Muscle layer of duodenum (tissue), 2 donors: ENCODE data around the gene MGST2.
A peak's percentile ranks its signal among the peaks of the same experiment; 100 is the strongest.

Source experiments
- H3K27ac ChIP-seq: one replicate; pipeline ENCODE4 v1.7.0; 2013; ENCODE audit warnings: mild to moderate bottlenecking, low read length
- H3K27me3 ChIP-seq: one replicate; pipeline ENCODE4 v1.7.0; 2013; ENCODE audit warnings: low read depth, mild to moderate bottlenecking, control low read depth, low read length
- H3K36me3 ChIP-seq, 2 donors: one replicate each; pipeline ENCODE4 v1.7.0; 2013; ENCODE audit warnings: low read length in 2 of 2, control low read depth in 1 of 2, mild to moderate bottlenecking in 1 of 2; ENCODE audit not compliant: insufficient read depth in 2 of 2, control insufficient read depth in 1 of 2
- H3K4me1 ChIP-seq, 2 donors: one replicate each; pipeline ENCODE4 v1.7.0; 2013; ENCODE audit warnings: low read length in 2 of 2, mild to moderate bottlenecking in 2 of 2, control low read depth in 1 of 2, moderate library complexity in 1 of 2; ENCODE audit not compliant: insufficient read depth in 2 of 2, control insufficient read depth in 1 of 2
- H3K4me3 ChIP-seq, 2 donors: one replicate each; pipeline ENCODE4 v1.7.0; 2013; ENCODE audit warnings: low read length in 2 of 2, low read depth in 1 of 2, mild to moderate bottlenecking in 1 of 2
- H3K9me3 ChIP-seq, 2 donors: one replicate each; pipeline ENCODE4 v1.7.0; 2013; ENCODE audit warnings: low read length in 2 of 2, control low read depth in 1 of 2, mild to moderate bottlenecking in 1 of 2; ENCODE audit not compliant: control insufficient read depth in 1 of 2
- donor health status: healthy.

Gene MGST2

GRCh38 chr4:139647184-139647583 lies 18.4 kb upstream of the MGST2 start:
- peaks cover 0 to 7% of the 10 kb centered on the region in 2 donors for H3K4me1 ChIP-seq
- H3K27ac ChIP-seq = no peak overlapping the region
- no peaks in the 10 kb centered on the region for H3K27me3 ChIP-seq
- no peaks in the 10 kb centered on the region for H3K36me3 ChIP-seq
- H3K4me3 ChIP-seq = no peak overlapping the region
- H3K9me3 ChIP-seq = no peaks in the 10 kb centered on the region

- Histone ChIP-seq H3K4me1 (peaks cover 0 to 7% of the 10 kb centered on the region in 2 donors), H3K36me3 (no peaks in the 10 kb centered on the region), H3K9me3 (no peaks in the 10 kb centered on the region), H3K27me3 (no peaks in the 10 kb centered on the region), H3K4me3 (no peak overlapping the region), H3K27ac (no peak overlapping the region)
Measured at GRCh38 chr4:139647952-139648351, 17.7 kb upstream of the MGST2 start.

- no peaks in the 10 kb centered on the region for H3K36me3 ChIP-seq
- H3K27ac ChIP-seq = no peak overlapping the region
- H3K9me3 ChIP-seq = no peaks in the 10 kb centered on the region
- H3K4me1 ChIP-seq = peaks cover 0 to 11% of the 10 kb centered on the region in 2 donors
- H3K4me3 ChIP-seq = no peak overlapping the region
- no peaks in the 10 kb centered on the region for H3K27me3 ChIP-seq
Measured at GRCh38 chr4:139651282-139652194, 14.1 kb upstream of the MGST2 start.

GRCh38 chr4:139654516-139654915 lies 11.1 kb upstream of the MGST2 start:
- Histone ChIP-seq H3K4me1 (peaks cover 0 to 16% of the 10 kb centered on the region in 2 donors), H3K9me3 (no peaks in the 10 kb centered on the region), H3K36me3 (no peaks in the 10 kb centered on the region), H3K4me3 (no peak overlapping the region), H3K27me3 (no peaks in the 10 kb centered on the region), H3K27ac (no peak overlapping the region)

- Histone ChIP-seq H3K4me1 (peaks cover 0 to 16% of the 10 kb centered on the region in 2 donors), H3K4me3 (no peak overlapping the region), H3K9me3 (no peaks in the 10 kb centered on the region), H3K27ac (no peak overlapping the region), H3K27me3 (no peaks in the 10 kb centered on the region), H3K36me3 (no peaks in the 10 kb centered on the region)
Measured at GRCh38 chr4:139655116-139655515, 10.5 kb upstream of the MGST2 start.

GRCh38 chr4:139656614-139657486 lies 8.8 kb upstream of the MGST2 start:
- Histone ChIP-seq H3K9me3 (no peaks in the 10 kb centered on the region), H3K27ac (no peak overlapping the region), H3K4me1 (peaks cover 6 to 8% of the 10 kb centered on the region in 2 donors), H3K4me3 (no peak overlapping the region), H3K27me3 (no peaks in the 10 kb centered on the region), H3K36me3 (no peaks in the 10 kb centered on the region)

- no peaks in the 10 kb centered on the region for H3K9me3 ChIP-seq
- H3K4me1 ChIP-seq = peaks cover 6 to 8% of the 10 kb centered on the region in 2 donors
- no peak overlapping the region for H3K4me3 ChIP-seq
- peak overlapping the region; percentile 64 for H3K27ac ChIP-seq
- no peaks in the 10 kb centered on the region for H3K27me3 ChIP-seq
- no peaks in the 10 kb centered on the region for H3K36me3 ChIP-seq
Measured at GRCh38 chr4:139658185-139658584, 7.4 kb upstream of the MGST2 start.

- Histone ChIP-seq H3K4me1 (peaks cover 6 to 8% of the 10 kb centered on the region in 2 donors), H3K4me3 (no peak overlapping the region), H3K27ac (no peak overlapping the region), H3K9me3 (no peaks in the 10 kb centered on the region), H3K36me3 (no peaks in the 10 kb centered on the region), H3K27me3 (no peaks in the 10 kb centered on the region)
Measured at GRCh38 chr4:139658586-139659382, 6.8 kb upstream of the MGST2 start.

- no peak overlapping the region for H3K4me3 ChIP-seq
- H3K27ac ChIP-seq = no peak overlapping the region
- H3K36me3 ChIP-seq = no peaks in the 10 kb centered on the region
- no peaks in the 10 kb centered on the region for H3K9me3 ChIP-seq
- no peaks in the 10 kb centered on the region for H3K27me3 ChIP-seq
- peaks cover 6 to 8% of the 10 kb centered on the region in 2 donors for H3K4me1 ChIP-seq
Measured at GRCh38 chr4:139659735-139660424, 5.7 kb upstream of the MGST2 start.

GRCh38 chr4:139660568-139661043 lies 5.0 kb upstream of the MGST2 start:
- Histone ChIP-seq H3K9me3 (no peaks in the 10 kb centered on the region), H3K27me3 (no peaks in the 10 kb centered on the region), H3K4me1 (peaks cover 6 to 10% of the 10 kb centered on the region in 2 donors), H3K36me3 (no peaks in the 10 kb centered on the region), H3K27ac (no peak overlapping the region), H3K4me3 (no peak overlapping the region)
